NCI-H1417 (cell line): ENCODE results near the gene SORCS1.
"Not testable (repeated sequence)": the region's sequence is repeated elsewhere in the genome, so short reads cannot be mapped to it uniquely, and the experiment has no call there.

Source experiments
- DNase-seq, 3 experiments: peaks; one replicate each; lab custom pipeline; 2025; lab: John Stamatoyannopoulos, UW

SORCS1 gene

GRCh38 chr10:106942035-106942662 lies 222.4 kb downstream of the SORCS1 start:
- DNase-seq, result no peak

- no peak for DNase-seq
Measured at GRCh38 chr10:106941297-106942034, 223.0 kb downstream of the SORCS1 start.

- no peak for DNase-seq
Measured at GRCh38 chr10:106938513-106938912, 226.0 kb downstream of the SORCS1 start.

- no peak for DNase-seq
Measured at GRCh38 chr10:106935978-106936451, 228.5 kb downstream of the SORCS1 start.

- no peak for DNase-seq
Measured at GRCh38 chr10:106931853-106932249, 232.7 kb downstream of the SORCS1 start.

- DNase-seq, result no peak
Measured at GRCh38 chr10:106931159-106931852, 233.2 kb downstream of the SORCS1 start.

- DNase-seq, result no peak
Measured at GRCh38 chr10:106930751-106931150, 233.8 kb downstream of the SORCS1 start.

GRCh38 chr10:106929291-106929895 lies 235.1 kb downstream of the SORCS1 start:
- no peak for DNase-seq

- not testable (repeated sequence) for DNase-seq
Measured at GRCh38 chr10:106928151-106928550, 236.4 kb downstream of the SORCS1 start.

- DNase-seq, result no peak
Measured at GRCh38 chr10:106925191-106925590, 239.3 kb downstream of the SORCS1 start.

- no peak for DNase-seq
Measured at GRCh38 chr10:106920538-106920937, 244.0 kb downstream of the SORCS1 start.

- DNase-seq, result no peak
Measured at GRCh38 chr10:106919871-106920282, 244.6 kb downstream of the SORCS1 start.

- DNase-seq, result no peak
Measured at GRCh38 chr10:106917452-106918055, 247.0 kb downstream of the SORCS1 start.

- no peak for DNase-seq
Measured at GRCh38 chr10:106914016-106914415, 250.5 kb downstream of the SORCS1 start.

- no peak for DNase-seq
Measured at GRCh38 chr10:106913348-106913747, 251.2 kb downstream of the SORCS1 start.

GRCh38 chr10:106911096-106911495 lies 253.4 kb downstream of the SORCS1 start:
- no peak for DNase-seq

- DNase-seq, result no peak
Measured at GRCh38 chr10:106910666-106911065, 253.8 kb downstream of the SORCS1 start.

GRCh38 chr10:106908225-106908624 lies 256.3 kb downstream of the SORCS1 start:
- no peak for DNase-seq

GRCh38 chr10:106904209-106904608 lies 260.3 kb downstream of the SORCS1 start:
- no peak for DNase-seq

GRCh38 chr10:106903180-106903579 lies 261.3 kb downstream of the SORCS1 start:
- DNase-seq, result no peak

- no peak for DNase-seq
Measured at GRCh38 chr10:106900016-106900652, 264.4 kb downstream of the SORCS1 start.

GRCh38 chr10:106898446-106898845 lies 266.1 kb downstream of the SORCS1 start:
- no peak for DNase-seq
